IMR-90 (cell line): ENCODE measurements around the gene C17orf67. TPM values are rescaled to one million over a fixed set of nuclear protein-coding genes. Genes with fewer than 3 reads are reported as not detected.

Experiments
- ATAC-seq: fragments of 200-7000 bp; cut with Tn5 transposase; 2 replicates; pipeline ENCODE4 v1.9.1; 2020; ENCODE audit warnings: low read depth, mild to moderate bottlenecking, moderate library complexity
- BruUV-seq: library from RNA; stranded (reverse); fragments of 400-500 nt; replicated peaks from 2 replicates; lab custom pipeline; 2021; lab: Mats Ljungman, UMichigan
- CTCF ChIA-PET: fragments of 300-600 bp; formaldehyde crosslinking; extraction: SDS; loops from one replicate; lab custom pipeline; 2021; ENCODE audit warnings: antibody characterized with exemption; lab: Yijun Ruan, JAX
- POLR2A ChIA-PET: fragments of 300-600 bp; sonication (Branson Sonifier 250); formaldehyde crosslinking; loops from one replicate; lab custom pipeline; 2022; ENCODE audit warnings: antibody characterized with exemption; ENCODE audit not compliant: unreplicated experiment; lab: Charles Lee
- DNase-seq: peaks from one replicate; pipeline ENCODE4 v3.0.0; 2013
- H2AFZ ChIP-seq: replicated peaks from 2 replicates; pipeline ENCODE3; 2013; ENCODE audit warnings: low read length, mild to moderate bottlenecking; ENCODE audit not compliant: poor library complexity
- H2AK5ac ChIP-seq: 2 replicates; pipeline ENCODE4 v1.6.1; 2013; ENCODE audit warnings: low read depth, low read length, inconsistent platforms
- H2AK9ac ChIP-seq: replicated peaks from 2 replicates; pipeline ENCODE3; 2013; ENCODE audit warnings: mild to moderate bottlenecking, low read depth, low read length, moderate library complexity; ENCODE audit not compliant: poor library complexity
- H2BK120ac ChIP-seq: 2 replicates; pipeline ENCODE4 v1.6.1; 2013; ENCODE audit warnings: low read depth, low read length, inconsistent platforms
- H2BK15ac ChIP-seq: 3 replicates; pipeline ENCODE4 v1.6.1; 2013; ENCODE audit warnings: low read depth, low read length, inconsistent platforms
- H2BK20ac ChIP-seq: 2 replicates; pipeline ENCODE4 v1.6.1; 2013; ENCODE audit warnings: low read depth, mild to moderate bottlenecking, inconsistent platforms, low read length, moderate library complexity
- H2BK5ac ChIP-seq: 2 replicates; pipeline ENCODE4 v1.6.1; 2013; ENCODE audit warnings: mild to moderate bottlenecking, low read depth, low read length, inconsistent platforms; ENCODE audit not compliant: poor library complexity, severe bottlenecking
- H3K14ac ChIP-seq: replicated peaks from 2 replicates; pipeline ENCODE4 v1.6.1; 2013; ENCODE audit warnings: low read depth, low read length, inconsistent platforms
- H3K18ac ChIP-seq: 2 replicates; pipeline ENCODE4 v1.6.1; 2013; ENCODE audit warnings: low read depth, low read length, control low read depth
- H3K23ac ChIP-seq: 2 replicates; pipeline ENCODE4 v1.6.1; 2013; ENCODE audit warnings: low read depth, low read length, inconsistent platforms
- H3K27ac ChIP-seq: 2 replicates; pipeline ENCODE4 v1.5.1; 2013; ENCODE audit warnings: mild to moderate bottlenecking, control low read depth, low read length; ENCODE audit not compliant: insufficient read depth
- H3K27me3 ChIP-seq: 2 replicates; pipeline ENCODE4 v1.6.1; 2013; ENCODE audit warnings: low read length; ENCODE audit not compliant: control insufficient read depth, insufficient read depth
- H3K36me3 ChIP-seq: 2 replicates; pipeline ENCODE4 v1.6.1; 2013; ENCODE audit warnings: low read length, mixed read lengths; ENCODE audit not compliant: control insufficient read depth, insufficient read depth
- H3K4ac ChIP-seq: 2 replicates; pipeline ENCODE4 v1.6.1; 2013; ENCODE audit warnings: low read depth, low read length, inconsistent platforms
- H3K4me1 ChIP-seq: 2 replicates; pipeline ENCODE4 v1.6.1; 2013; ENCODE audit warnings: low read length, mixed read lengths; ENCODE audit not compliant: control insufficient read depth, insufficient read depth
- H3K4me2 ChIP-seq: 2 replicates; pipeline ENCODE4 v1.6.1; 2013; ENCODE audit warnings: low read depth, mild to moderate bottlenecking, control low read depth, low read length, moderate library complexity
- H3K4me3 ChIP-seq: 2 replicates; pipeline ENCODE4 v1.5.1; 2013; ENCODE audit warnings: low read depth, mild to moderate bottlenecking, control low read depth, low read length, moderate library complexity; ENCODE audit not compliant: insufficient read depth
- H3K56ac ChIP-seq: 2 replicates; pipeline ENCODE4 v1.6.1; 2013; ENCODE audit warnings: low read length, inconsistent platforms; ENCODE audit not compliant: insufficient read depth; ENCODE audit errors: extremely low read depth
- H3K79me1 ChIP-seq, 2 experiments: 2 replicates each; pipeline ENCODE4 v1.6.1; 2013; ENCODE audit warnings: low read length in 2 of 2, inconsistent platforms in 1 of 2, low read depth in 1 of 2
- H3K9ac ChIP-seq: 2 replicates; pipeline ENCODE4 v1.6.1; 2013; ENCODE audit warnings: low read depth, low read length, control low read depth
- H3K9me1 ChIP-seq: 2 replicates; pipeline ENCODE4 v1.6.1; 2013; ENCODE audit warnings: low read length, inconsistent platforms; ENCODE audit not compliant: insufficient read depth
- H3K9me3 ChIP-seq: 2 replicates; pipeline ENCODE4 v1.6.1; 2013; ENCODE audit warnings: low read length; ENCODE audit not compliant: control insufficient read depth, insufficient read depth
- H4K20me1 ChIP-seq: 2 replicates; pipeline ENCODE4 v1.6.1; 2013; ENCODE audit warnings: low read length, inconsistent platforms; ENCODE audit not compliant: insufficient read depth
- H4K5ac ChIP-seq: 2 replicates; pipeline ENCODE4 v1.6.1; 2013; ENCODE audit warnings: mild to moderate bottlenecking, low read depth, low read length, control low read depth
- H4K8ac ChIP-seq, 2 experiments: 2 replicates each; pipeline ENCODE4 v1.6.1; 2013; ENCODE audit warnings: low read depth in 2 of 2, low read length in 2 of 2, control low read depth in 1 of 2, inconsistent platforms in 1 of 2
- H4K91ac ChIP-seq: 2 replicates; pipeline ENCODE4 v1.6.1; 2013; ENCODE audit warnings: low read depth, low read length, inconsistent platforms; ENCODE audit not compliant: insufficient read depth
- BHLHE40 ChIP-seq: fragments of 150-350 bp; IDR thresholded peaks from 2 replicates; pipeline ENCODE4 v1.6.1; 2016; ENCODE audit warnings: mild to moderate bottlenecking, low read depth, low read length
- CEBPB ChIP-seq: IDR thresholded peaks from 2 replicates; pipeline ENCODE4 v1.6.1; 2012; ENCODE audit warnings: low read depth, low read length, improper control_type of control experiment
- CHD1 ChIP-seq: IDR thresholded peaks from 2 replicates; pipeline ENCODE4 v1.6.1; 2012; ENCODE audit warnings: low read depth, low read length, improper control_type of control experiment
- CTCF ChIP-seq: conservative IDR thresholded peaks from 2 replicates; pipeline ENCODE4 v1.5.1; 2012; ENCODE audit warnings: mild to moderate bottlenecking, low read depth, low read length, improper control_type of control experiment
- FOS ChIP-seq: fragments of 150-350 bp; IDR thresholded peaks from 2 replicates; pipeline ENCODE4 v1.6.1; 2016; ENCODE audit warnings: low read depth, low read length
- MAZ ChIP-seq: IDR thresholded peaks from 2 replicates; pipeline ENCODE4 v1.6.1; 2012; ENCODE audit warnings: low read depth, mild to moderate bottlenecking, low read length, improper control_type of control experiment, moderate library complexity, borderline replicate concordance
- MXI1 ChIP-seq: IDR thresholded peaks from 2 replicates; pipeline ENCODE4 v1.6.1; 2012; ENCODE audit warnings: low read depth, mild to moderate bottlenecking, low read length, moderate library complexity, borderline replicate concordance
- NFE2L2 ChIP-seq: fragments of 150-350 bp; IDR thresholded peaks from 2 replicates; pipeline ENCODE4 v1.6.1; 2016; ENCODE audit warnings: low read depth, mild to moderate bottlenecking, low read length
- POLR2A ChIP-seq: IDR thresholded peaks from 2 replicates; pipeline ENCODE4 v1.6.1; 2012; ENCODE audit warnings: mild to moderate bottlenecking, low read depth, low read length
- RAD21 ChIP-seq: IDR thresholded peaks from 2 replicates; pipeline ENCODE4 v1.6.1; 2012; ENCODE audit warnings: low read length, improper control_type of control experiment
- RCOR1 ChIP-seq: IDR thresholded peaks from 2 replicates; pipeline ENCODE4 v1.6.1; 2012; ENCODE audit warnings: mild to moderate bottlenecking, low read length, improper control_type of control experiment; ENCODE audit not compliant: insufficient replicate concordance
- USF2 ChIP-seq: fragments of 150-350 bp; IDR thresholded peaks from 2 replicates; pipeline ENCODE4 v1.6.1; 2017; ENCODE audit warnings: mild to moderate bottlenecking, antibody characterized with exemption, low read length, low read depth
- WGBS, 2 experiments: methylation state at CpG; one replicate each; pipeline versions ENCODE4 v1.1.5 to v1.1.7; 2013; ENCODE audit warnings: missing lambda C conversion rate in 2 of 2; ENCODE audit not compliant: insufficient read length in 1 of 2; ENCODE audit errors: extremely low coverage in 2 of 2; 5-methylcytosine and 5-hydroxymethylcytosine counted together
- dilution Hi-C: fragments of 300-500 bp; cut with HindIII; formaldehyde crosslinking; loops from one replicate; pipeline ENCODE4 v1.14.3; 2018; ENCODE audit warnings: low sequenced_read_pairs; ENCODE audit not compliant: unreplicated experiment
- in situ Hi-C: fragments of 300-500 bp; cut with MboI; formaldehyde crosslinking; loops from 3 replicates; pipeline ENCODE4 v1.14.3; 2019; ENCODE audit warnings: low sequenced_read_pairs, inconsistent platforms, mixed read lengths
- intact Hi-C: fragments of 100-400 bp; cut with micrococcal nuclease; formaldehyde crosslinking; loops from 2 replicates; pipeline ENCODE4 v1.10.0; 2022
- polyA plus RNA-seq, 3 experiments: library from polyadenylated mRNA; depleted of rRNA; stranded (reverse); fragments of >200 nt; gene quantifications; 2 replicates each; pipeline ENCODE4 v1.2.3, GENCODE V29; 2012; ENCODE audit warnings: low replicate concordance in 1 of 3
- total RNA-seq: library from RNA; depleted of rRNA; stranded (reverse); fragments of >200 nt; gene quantifications from 2 replicates; pipeline ENCODE4 v1.2.3, GENCODE V29; 2012

The C17orf67 gene
- total and polyA plus RNA-seq, 2 of the 4 experiments (the other 2 are of a cell fraction) = 0.18 to 1.1 TPM

- dilution Hi-C loops (no loop called here), intact Hi-C loops (no loop called here), in situ Hi-C loops (no loop called here)
- H2BK15ac ChIP-seq = no peak overlapping the region
- no peak overlapping the region for H4K8ac ChIP-seq
- peak overlapping the region; percentile 72 for H2BK5ac ChIP-seq
- H2AK9ac ChIP-seq = no peak overlapping the region
- no peak overlapping the region for H3K9ac ChIP-seq
- no TSS peak for BruUV-seq
- no peak for TF ChIP-seq FOS
- no peak for TF ChIP-seq CHD1
- no peak for TF ChIP-seq POLR2A
- TF ChIP-seq CEBPB = no peak
- TF ChIP-seq MXI1 = no peak
- TF ChIP-seq MAZ = no peak
- no peak for TF ChIP-seq RCOR1
- TF ChIP-seq BHLHE40 = no peak
- TF ChIP-seq RAD21 = no peak
- no peak for TF ChIP-seq USF2
- TF ChIP-seq NFE2L2 = no peak
- no peak for TF ChIP-seq CTCF
- H3K27me3 ChIP-seq = no peaks in the 10 kb centered on the region
- no peak overlapping the region for H3K56ac ChIP-seq
- no peak overlapping the region for H4K5ac ChIP-seq
- H2BK20ac ChIP-seq = no peak overlapping the region
- H3K79me1 ChIP-seq = no peaks in the 10 kb centered on the region
- H2AK5ac ChIP-seq = peak overlapping the region; percentile 48
- ChIA-PET CTCF (no interaction called here), POLR2A (no interaction called here)
- no peak overlapping the region for H3K4me3 ChIP-seq
- H4K91ac ChIP-seq = no peak overlapping the region
- H3K18ac ChIP-seq = no peak overlapping the region
- no peaks in the 10 kb centered on the region for H3K9me3 ChIP-seq
- no peak overlapping the region for H2BK120ac ChIP-seq
- peaks cover 4% of the 10 kb centered on the region; the same call in 1 of the 2 replicates for H3K4me1 ChIP-seq
- H3K23ac ChIP-seq = no peak overlapping the region
- 83% methylated on average over 1 of the region's 1 CpG; no CpG with 5 or more reads in 1 of the 2 experiments for WGBS, 2 experiments
- H3K27ac ChIP-seq = no peak overlapping the region
- H3K4ac ChIP-seq = peak overlapping the region; percentile 24; the same call in 1 of the 2 replicates
- ATAC-seq (no peak), DNase-seq (no peak)
- peaks cover 19% of the 10 kb centered on the region; the same call in 1 of the 2 replicates for H3K9me1 ChIP-seq
- no peak overlapping the region for H3K14ac ChIP-seq
- H4K20me1 ChIP-seq = no peaks in the 10 kb centered on the region
- no peak overlapping the region for H2AFZ ChIP-seq
- H3K4me2 ChIP-seq = no peak overlapping the region
- H3K36me3 ChIP-seq = no peaks in the 10 kb centered on the region
Measured at GRCh38 chr17:56809820-56810179, 23.9 kb downstream of the C17orf67 start.
